ENCODE results near the gene ASTN1.

The ASTN1 gene

DNA sequence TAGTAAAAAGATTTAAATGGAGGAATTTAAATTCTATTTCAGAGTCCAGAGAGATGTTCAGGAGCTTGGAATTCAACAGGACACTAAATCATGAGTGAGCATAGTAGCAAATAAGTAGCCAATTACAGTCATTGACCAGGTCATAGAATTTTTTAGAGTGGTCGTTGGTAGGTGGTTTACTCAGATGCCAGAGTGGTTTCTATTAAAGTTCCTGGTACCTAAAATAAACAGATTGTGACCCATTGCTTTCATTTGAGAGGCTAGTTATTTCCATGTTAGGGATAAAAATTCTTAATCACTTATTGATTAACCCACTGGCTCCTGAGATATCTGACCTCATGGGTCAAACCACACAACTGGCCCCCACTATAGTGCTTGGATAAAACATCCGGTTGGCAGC is 201.3 kb downstream of the ASTN1 start:
- Histone ChIP-seq H3K36me3 (ENCODE audit: insufficient read depth, low read length) (no peaks in the 10 kb centered on the region), H4K20me1 (ENCODE audit: insufficient read depth, low read length, poor library complexity, severe bottlenecking) (no peaks in the 10 kb centered on the region), H3K4me3 (ENCODE audit: low read length, poor library complexity, severe bottlenecking) (no peak overlapping the region), H3F3A (ENCODE audit: low read depth) (no peaks in the 10 kb centered on the region), H3K79me2 (ENCODE audit: insufficient read depth, low read length) (no peaks in the 10 kb centered on the region), H3K27me3 (ENCODE audit: insufficient read depth, low read length, poor library complexity, severe bottlenecking) (no peaks in the 10 kb centered on the region), H3K9me2 (replicated peaks; ENCODE audit: low read depth, low read length) (no peaks in the 10 kb centered on the region), H3K9ac (ENCODE audit: low read depth, low read length, poor library complexity, severe bottlenecking) (no peak overlapping the region), H2AFZ (ENCODE audit: low read length) (no peak overlapping the region), H3K4me2 (ENCODE audit: low read depth, low read length, poor library complexity, severe bottlenecking) (no peak overlapping the region), H3K4me1 (ENCODE audit: insufficient read depth, low read length, poor library complexity, severe bottlenecking) (no peaks in the 10 kb centered on the region), H3K9me3 (ENCODE audit: insufficient read depth, low read depth, low read length) (no peaks in the 10 kb centered on the region)
- TF ChIP-seq EZH2phosphoT487 (IDR thresholded peaks at IDR 0.05; ENCODE audit: borderline replicate concordance), result no peak
- TF ChIP-seq, protein P1, sequence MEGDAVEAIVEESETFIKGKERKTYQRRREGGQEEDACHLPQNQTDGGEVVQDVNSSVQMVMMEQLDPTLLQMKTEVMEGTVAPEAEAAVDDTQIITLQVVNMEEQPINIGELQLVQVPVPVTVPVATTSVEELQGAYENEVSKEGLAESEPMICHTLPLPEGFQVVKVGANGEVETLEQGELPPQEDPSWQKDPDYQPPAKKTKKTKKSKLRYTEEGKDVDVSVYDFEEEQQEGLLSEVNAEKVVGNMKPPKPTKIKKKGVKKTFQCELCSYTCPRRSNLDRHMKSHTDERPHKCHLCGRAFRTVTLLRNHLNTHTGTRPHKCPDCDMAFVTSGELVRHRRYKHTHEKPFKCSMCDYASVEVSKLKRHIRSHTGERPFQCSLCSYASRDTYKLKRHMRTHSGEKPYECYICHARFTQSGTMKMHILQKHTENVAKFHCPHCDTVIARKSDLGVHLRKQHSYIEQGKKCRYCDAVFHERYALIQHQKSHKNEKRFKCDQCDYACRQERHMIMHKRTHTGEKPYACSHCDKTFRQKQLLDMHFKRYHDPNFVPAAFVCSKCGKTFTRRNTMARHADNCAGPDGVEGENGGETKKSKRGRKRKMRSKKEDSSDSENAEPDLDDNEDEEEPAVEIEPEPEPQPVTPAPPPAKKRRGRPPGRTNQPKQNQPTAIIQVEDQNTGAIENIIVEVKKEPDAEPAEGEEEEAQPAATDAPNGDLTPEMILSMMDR (conservative IDR thresholded peaks at IDR 0.05; ENCODE audit: low read length), result no peak

DNA sequence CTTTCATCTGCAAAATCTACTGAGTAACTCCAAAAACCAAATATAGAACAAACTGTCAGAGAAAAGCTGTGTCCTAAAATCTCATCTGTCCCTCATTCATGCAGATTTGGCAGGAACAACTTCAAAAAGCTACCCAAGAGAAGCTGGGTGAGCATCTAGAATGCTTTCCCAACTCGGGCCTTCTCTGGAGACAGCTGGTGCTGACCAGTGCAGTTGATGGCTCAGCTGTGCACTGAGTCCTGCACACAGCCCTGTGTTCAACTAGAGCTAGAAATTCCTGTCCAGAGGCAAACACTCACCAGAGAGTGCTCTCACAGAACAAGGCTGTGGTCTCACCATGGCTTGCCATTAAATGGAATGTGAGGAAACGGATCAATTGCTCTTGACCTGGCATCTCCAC is 202.8 kb downstream of the ASTN1 start:
- no peak for TF ChIP-seq EZH2phosphoT487 (IDR thresholded peaks at IDR 0.05; ENCODE audit: borderline replicate concordance)
- TF ChIP-seq, protein P1 (conservative IDR thresholded peaks at IDR 0.05; ENCODE audit: low read length), result no peak
- Histone ChIP-seq H3K4me1 (ENCODE audit: insufficient read depth, low read length, poor library complexity, severe bottlenecking) (no peaks in the 10 kb centered on the region), H3K9me2 (replicated peaks; ENCODE audit: low read depth, low read length) (no peaks in the 10 kb centered on the region), H3K9me3 (ENCODE audit: insufficient read depth, low read depth, low read length) (no peaks in the 10 kb centered on the region), H3K9ac (ENCODE audit: low read depth, low read length, poor library complexity, severe bottlenecking) (no peak overlapping the region), H3K27me3 (ENCODE audit: insufficient read depth, low read length, poor library complexity, severe bottlenecking) (no peaks in the 10 kb centered on the region), H3K79me2 (ENCODE audit: insufficient read depth, low read length) (no peaks in the 10 kb centered on the region), H3K36me3 (ENCODE audit: insufficient read depth, low read length) (no peaks in the 10 kb centered on the region), H3K4me2 (ENCODE audit: low read depth, low read length, poor library complexity, severe bottlenecking) (no peak overlapping the region), H2AFZ (ENCODE audit: low read length) (no peak overlapping the region), H4K20me1 (ENCODE audit: insufficient read depth, low read length, poor library complexity, severe bottlenecking) (no peaks in the 10 kb centered on the region), H3K4me3 (ENCODE audit: low read length, poor library complexity, severe bottlenecking) (no peak overlapping the region), H3F3A (ENCODE audit: low read depth) (no peaks in the 10 kb centered on the region)

DNA sequence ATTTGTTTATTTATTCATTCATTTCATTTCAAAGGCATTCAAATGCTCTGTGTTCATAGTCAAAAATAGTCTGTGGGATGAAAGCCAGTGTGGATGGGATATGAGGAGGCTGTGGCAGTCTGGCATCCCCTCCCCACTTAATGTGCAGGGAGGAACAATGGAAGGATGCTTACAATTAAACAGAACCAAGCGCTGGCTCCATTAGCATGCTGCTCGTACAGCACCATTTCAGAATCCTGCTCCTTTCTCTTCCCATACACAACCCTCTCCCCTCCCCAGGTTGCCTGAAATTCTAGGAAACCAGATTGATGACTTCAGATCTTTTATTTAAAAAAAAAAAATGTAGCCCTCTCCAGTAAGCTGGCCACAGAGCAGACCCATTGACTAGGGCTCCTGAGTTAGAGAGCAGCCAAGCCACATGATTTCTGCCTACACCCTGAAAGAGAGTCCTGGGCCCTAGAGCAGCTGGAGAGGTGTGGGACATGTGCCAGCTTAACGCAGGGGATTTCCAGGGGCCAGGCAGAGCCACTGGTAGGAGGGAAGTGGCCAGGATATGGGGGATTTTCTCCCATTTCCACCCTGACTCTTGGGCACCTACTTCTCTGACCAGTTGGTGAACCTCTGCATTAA is 205.2 kb downstream of the ASTN1 start:
- TF ChIP-seq EZH2phosphoT487 (IDR thresholded peaks at IDR 0.05; ENCODE audit: borderline replicate concordance), result no peak
- TF ChIP-seq, protein P1 (conservative IDR thresholded peaks at IDR 0.05; ENCODE audit: low read length), result no peak
- no peaks in the 10 kb centered on the region for H4K20me1 ChIP-seq (ENCODE audit: insufficient read depth, low read length, poor library complexity, severe bottlenecking)
- H3K4me1 ChIP-seq (ENCODE audit: insufficient read depth, low read length, poor library complexity, severe bottlenecking), result no peaks in the 10 kb centered on the region
- no peak overlapping the region for H3K9ac ChIP-seq (ENCODE audit: low read depth, low read length, poor library complexity, severe bottlenecking)
- no peak overlapping the region for H3K4me3 ChIP-seq (ENCODE audit: low read length, poor library complexity, severe bottlenecking)
- H3F3A ChIP-seq (ENCODE audit: low read depth), result no peaks in the 10 kb centered on the region
- H3K4me2 ChIP-seq (ENCODE audit: low read depth, low read length, poor library complexity, severe bottlenecking), result no peak overlapping the region
- no peaks in the 10 kb centered on the region for H3K79me2 ChIP-seq (ENCODE audit: insufficient read depth, low read length)
- H3K9me2 ChIP-seq (replicated peaks; ENCODE audit: low read depth, low read length), result no peaks in the 10 kb centered on the region
- no peaks in the 10 kb centered on the region for H3K9me3 ChIP-seq (ENCODE audit: insufficient read depth, low read depth, low read length)
- no peak overlapping the region for H2AFZ ChIP-seq (ENCODE audit: low read length)
- H3K36me3 ChIP-seq (ENCODE audit: insufficient read depth, low read length), result no peaks in the 10 kb centered on the region
- H3K27me3 ChIP-seq (ENCODE audit: insufficient read depth, low read length, poor library complexity, severe bottlenecking), result no peaks in the 10 kb centered on the region

Measured in Loucy (cell line).